Mucosa of gallbladder (tissue), 1 donor: Measurements from ENCODE around the gene CRIM1. TPM values are rescaled to one million over a fixed set of nuclear protein-coding genes. Genes with fewer than 3 reads are reported as not detected.

Source experiments
- DNase-seq: peaks from one replicate; pipeline ENCODE4 v3.0.0-alpha.2; 2020; ENCODE audit warnings: low spot score
- total RNA-seq: library from RNA; stranded (reverse); gene quantifications from one replicate; pipeline ENCODE4 v1.2.1, GENCODE V29; 2021
- donor health status: DM: no; HTN: no; CAD: no.

The CRIM1 gene
- total RNA-seq, 1 donor from 2014 or later: 153 TPM

DNA sequence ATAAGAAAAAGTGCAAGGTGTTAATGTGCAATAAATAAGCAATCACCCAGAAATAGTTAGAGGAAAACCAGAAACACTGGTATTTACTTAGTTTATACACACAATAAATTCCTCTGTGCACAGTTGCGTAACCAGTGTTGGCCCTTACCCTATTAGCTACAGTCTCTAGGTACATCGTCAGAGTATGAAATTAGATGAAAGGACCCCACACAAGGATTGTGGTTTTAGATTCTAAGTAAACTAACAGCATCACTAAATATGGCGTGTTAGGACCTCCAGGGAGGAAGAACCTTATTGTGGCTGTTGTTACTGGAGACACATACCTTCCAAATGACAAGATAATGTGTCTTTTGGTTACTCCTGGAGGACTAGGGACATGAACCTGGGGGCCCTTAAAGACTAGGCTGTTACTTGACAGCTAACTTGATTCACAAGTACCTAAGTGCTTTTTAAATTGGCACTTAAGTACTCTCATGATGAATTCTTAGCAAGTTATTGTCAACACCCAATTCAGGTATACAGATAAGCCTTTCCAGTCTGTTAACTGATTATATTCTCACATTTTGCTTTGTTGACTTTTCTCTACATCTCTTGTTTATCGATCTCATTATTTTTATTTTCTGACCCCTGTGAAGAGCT is 127.1 kb downstream of the CRIM1 start:
- peak; percentile 53 for DNase-seq

GRCh38 chr2:36483290-36483689 is 127.7 kb downstream of the CRIM1 start:
- DNase-seq: no peak

- DNase-seq: no peak
These were observed 128.9 kb downstream of the CRIM1 start for GRCh38 chr2:36484454-36484853.

- DNase-seq: no peak
These were observed 129.9 kb downstream of the CRIM1 start for GRCh38 chr2:36485521-36485920.

DNA sequence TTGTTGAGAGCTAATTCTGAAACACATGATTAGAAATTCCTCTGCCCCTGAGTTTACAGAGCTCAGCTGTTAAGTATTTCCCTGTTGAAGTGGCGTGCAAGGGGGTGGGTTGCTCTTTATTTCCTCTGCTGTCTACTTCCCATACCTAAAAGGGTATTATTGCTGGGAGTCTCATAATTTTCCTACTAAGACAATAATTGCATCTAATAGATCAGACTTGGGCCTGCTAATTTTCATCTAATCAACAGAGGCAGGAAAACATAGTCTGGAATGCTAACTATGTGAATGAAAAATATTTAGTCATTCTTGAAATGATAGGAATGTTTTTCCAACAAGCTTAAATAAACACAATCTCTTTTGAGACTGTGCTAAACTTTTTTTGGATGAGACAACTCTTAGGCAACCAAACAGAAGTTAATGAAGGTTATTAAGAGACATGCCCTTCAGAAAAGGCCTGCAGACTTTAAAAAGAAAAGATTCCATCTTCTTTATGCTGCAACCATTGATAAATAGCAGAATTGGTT is 131.0 kb downstream of the CRIM1 start:
- no peak for DNase-seq

DNA sequence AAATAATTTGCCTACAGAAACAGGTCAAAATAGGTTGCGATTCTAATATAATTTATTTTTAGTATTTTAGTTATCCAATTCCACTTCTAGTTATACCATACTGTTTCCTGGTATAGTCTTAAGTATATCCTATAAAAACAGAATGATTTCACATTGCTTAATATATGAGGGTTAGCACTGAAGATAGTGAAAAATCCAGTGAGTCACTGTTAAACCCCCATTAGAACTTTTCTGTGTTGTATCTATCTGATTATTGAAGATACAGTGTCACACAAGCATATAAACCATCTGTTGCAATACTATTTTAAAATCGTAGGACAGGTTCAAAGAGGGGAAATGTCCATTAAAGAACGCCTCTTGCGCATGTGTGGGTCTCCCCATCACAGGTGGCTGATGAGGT is 132.4 kb downstream of the CRIM1 start:
- no peak for DNase-seq

DNA sequence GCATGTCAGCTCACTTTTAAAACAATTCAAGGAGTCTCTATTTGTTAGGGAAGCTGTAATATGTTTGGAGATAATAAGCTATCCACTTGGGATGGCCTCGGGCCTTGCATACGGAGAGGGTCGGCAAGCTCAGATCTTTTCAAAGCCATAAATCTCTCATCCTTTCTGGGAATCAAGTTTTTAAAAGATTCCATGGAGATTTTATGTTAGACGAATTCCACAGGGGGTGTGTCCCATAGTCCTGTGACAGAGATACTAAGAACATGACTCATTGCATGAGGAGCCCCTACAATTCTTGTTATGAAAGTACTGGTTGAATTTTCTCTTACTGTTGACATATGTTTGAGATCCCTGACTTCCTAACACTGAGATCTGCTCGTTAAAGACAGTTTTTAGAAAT is 133.7 kb downstream of the CRIM1 start:
- DNase-seq: no peak

GRCh38 chr2:36490749-36491148 is 135.2 kb downstream of the CRIM1 start:
- no peak for DNase-seq

DNA sequence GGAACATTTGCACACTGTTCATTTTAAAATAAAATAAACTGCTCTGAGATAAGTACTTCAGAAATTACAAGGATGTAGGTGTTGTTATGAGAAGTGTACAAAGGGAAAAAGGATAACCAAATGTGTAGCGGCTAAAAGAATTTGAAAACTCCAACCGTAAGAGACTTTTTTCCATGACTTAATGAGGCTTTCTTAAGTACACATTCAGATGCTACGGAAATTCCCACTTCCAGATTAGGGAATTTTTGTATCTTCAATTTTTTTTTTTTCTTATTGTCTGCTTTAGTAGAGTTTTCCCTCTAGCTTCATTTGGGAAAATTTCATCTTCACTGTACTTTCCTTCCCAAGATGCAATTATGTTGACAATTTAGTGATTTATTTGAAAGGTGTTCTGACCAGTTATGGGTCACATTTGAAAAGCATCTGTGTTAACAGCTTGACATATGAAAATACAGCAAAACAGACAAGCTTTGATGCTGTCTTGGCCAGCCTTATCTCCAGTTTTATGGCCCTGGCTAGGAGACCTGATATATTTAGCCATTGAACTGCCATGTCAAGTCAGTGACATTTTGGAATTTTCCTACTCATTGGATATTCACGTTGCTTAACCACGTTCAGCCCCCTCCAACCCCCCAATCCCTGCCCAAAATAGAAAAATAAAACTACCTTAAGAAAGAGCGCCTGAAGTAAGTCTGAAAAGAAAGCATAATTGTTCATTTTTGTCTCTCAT is 136.8 kb downstream of the CRIM1 start:
- DNase-seq: no peak

DNA sequence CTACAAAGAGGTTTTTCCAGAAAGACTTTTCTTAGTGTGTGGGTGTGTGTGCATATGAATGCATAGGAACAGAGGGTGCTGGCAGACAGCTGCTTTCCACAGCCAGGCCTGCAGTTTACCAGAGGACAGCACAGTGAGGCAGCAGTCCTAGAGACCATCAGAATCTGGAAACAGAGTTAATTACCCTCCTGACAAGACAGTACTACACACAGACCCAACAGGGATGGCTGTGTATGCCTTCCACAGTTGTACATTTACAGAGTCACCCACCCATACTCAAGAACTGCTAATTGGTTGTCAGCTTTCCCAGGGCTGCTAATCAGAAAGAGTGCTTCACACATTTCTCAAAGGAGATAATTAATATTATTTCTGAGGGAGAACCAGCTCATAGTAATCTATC is 137.7 kb downstream of the CRIM1 start:
- DNase-seq: no peak

DNA sequence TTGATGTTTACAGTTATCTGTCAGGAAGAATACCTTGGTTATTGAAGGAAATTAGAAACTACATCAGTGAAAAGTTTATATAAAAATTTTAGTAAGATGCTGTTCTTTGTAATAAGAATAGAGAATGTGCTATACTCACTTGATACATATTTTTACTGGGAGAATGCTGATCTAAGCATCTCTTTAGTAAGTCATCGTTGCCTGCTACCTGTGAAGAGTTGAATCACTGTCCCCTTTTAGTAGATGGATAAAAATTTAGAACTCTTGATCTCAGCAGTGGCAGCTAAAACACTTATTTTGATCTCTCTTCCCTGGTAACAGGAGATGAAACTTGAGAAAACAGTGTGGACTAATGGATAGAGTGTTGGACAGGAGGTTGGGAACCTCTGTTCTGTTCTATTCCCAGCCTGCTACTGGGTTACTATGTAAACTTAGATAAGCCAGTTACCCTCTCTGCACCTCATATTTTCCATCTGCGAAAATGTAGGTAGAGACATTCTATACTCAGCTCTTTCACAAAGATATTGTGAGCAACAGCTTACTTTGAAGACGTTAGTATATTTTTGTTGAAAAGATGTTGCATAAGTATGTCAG is 142.1 kb downstream of the CRIM1 start:
- DNase-seq: no peak

GRCh38 chr2:36499128-36499820 is 143.7 kb downstream of the CRIM1 start:
- no peak for DNase-seq

GRCh38 chr2:36500072-36500471 is 144.5 kb downstream of the CRIM1 start:
- DNase-seq: no peak

DNA sequence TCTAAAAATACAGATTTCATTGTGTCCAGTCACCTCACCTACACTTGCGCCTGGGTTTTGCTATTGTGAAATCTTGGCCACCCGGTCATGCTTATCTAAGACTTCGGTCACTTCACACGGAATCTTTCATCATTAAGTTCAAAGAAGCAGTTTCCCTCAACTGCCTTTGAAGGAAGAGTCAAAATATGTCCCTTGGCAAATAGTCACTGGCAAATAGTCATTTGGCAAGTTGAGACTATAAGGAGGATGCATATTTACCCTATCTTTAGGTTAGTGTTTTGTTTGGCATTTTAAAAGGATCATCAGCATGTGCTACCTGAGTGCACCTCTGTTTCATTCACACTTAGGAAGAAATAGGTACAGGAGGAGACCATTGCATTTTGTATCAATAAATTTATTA is 146.5 kb downstream of the CRIM1 start:
- no peak for DNase-seq

DNA sequence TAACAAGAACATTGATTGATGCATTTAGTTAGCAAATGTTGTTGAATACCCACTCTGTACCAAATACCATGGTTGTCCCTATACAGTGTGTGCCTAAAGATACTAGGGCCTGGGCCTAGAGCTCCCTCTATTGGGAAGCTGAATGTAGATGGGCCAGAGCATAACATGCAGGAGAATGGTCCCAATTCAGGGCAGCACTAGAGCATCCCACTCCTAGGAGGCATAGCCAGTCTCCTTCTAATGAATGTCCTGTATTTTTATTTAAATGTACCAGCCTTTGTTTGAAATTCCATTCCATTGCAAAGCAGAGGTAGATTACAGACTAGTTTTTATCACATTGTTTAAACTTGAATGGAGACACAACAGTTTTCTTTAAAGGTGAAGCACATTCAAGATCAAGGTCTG is 151.8 kb downstream of the CRIM1 start:
- DNase-seq: peak; percentile 47

GRCh38 chr2:36509075-36509474 is 153.5 kb downstream of the CRIM1 start:
- DNase-seq: no peak

GRCh38 chr2:36511858-36512603 is 156.5 kb downstream of the CRIM1 start:
- DNase-seq: no peak

GRCh38 chr2:36512705-36513104 is 157.1 kb downstream of the CRIM1 start:
- no peak for DNase-seq

DNA sequence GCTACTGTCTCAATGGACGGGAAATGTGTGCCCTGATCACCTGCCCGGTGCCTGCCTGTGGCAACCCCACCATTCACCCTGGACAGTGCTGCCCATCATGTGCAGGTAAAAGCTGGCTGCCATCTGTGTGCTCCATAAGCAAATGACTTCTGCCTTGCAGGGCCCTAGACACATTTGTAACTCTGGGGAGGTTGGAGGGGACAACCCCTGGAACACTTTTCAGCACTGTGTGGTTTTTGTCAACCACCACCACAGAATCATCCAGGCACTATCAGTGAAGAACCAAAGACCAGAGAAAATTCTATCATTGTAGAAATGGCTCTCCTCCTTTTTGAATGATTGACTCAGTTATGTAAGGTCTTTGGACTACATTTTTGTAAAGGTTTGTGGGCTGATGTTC is 158.1 kb downstream of the CRIM1 start:
- DNase-seq: no peak

DNA sequence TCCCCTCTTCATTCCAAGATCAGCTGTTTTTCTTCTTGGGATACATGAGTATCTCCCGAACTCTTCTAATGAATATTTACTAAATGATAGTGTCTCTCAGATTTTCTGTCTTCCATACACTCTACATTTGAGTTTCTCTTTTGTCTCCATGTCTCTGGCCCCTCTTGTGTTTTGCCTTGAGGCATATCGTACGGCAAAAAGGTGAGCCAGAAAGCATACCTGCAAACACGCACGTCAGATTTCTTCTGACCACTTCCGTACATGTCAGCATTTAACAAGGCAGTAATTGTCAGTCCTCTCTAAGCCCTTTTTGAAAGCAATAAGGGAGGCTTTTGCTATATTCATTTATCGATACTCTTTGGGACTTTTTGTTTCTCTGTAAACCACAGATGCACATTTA is 160.0 kb downstream of the CRIM1 start:
- DNase-seq: no peak

- no peak for DNase-seq
These were observed 160.7 kb downstream of the CRIM1 start for GRCh38 chr2:36516136-36516870.
